Stomach (tissue), 9 donors: ENCODE data around the gene ASIC4. TPM values are rescaled to one million over a fixed set of nuclear protein-coding genes. Genes with fewer than 3 reads are reported as not detected.
A peak's percentile ranks its signal among the peaks of the same experiment; 100 is the strongest.

Source experiments
- DNase-seq, 2 donors: peaks; one replicate each; pipeline versions ENCODE4 v3.0.0 to v3.0.0-alpha.2; 2013 to 2019
- H3K27ac ChIP-seq, 5 donors: fragments of 200-600 bp in 4 of 5; sonication (generic) in 4 of 5; one replicate each; pipeline ENCODE4 v1.5.1; 2013 to 2019; ENCODE audit warnings: mild to moderate bottlenecking in 1 of 5, moderate library complexity in 1 of 5
- H3K27me3 ChIP-seq, 3 donors: fragments of 200-600 bp; sonication (generic); one replicate each; pipeline ENCODE4 v1.5.1; 2017 to 2019; ENCODE audit warnings: mixed run types in 1 of 3
- H3K36me3 ChIP-seq, 4 donors: fragments of 200-600 bp; sonication (generic); 1 replicate in 3 of 4; 2 replicates in 1 of 4; pipeline ENCODE4 v1.5.1; 2016 to 2019
- H3K4me1 ChIP-seq, 4 donors: fragments of 200-600 bp; sonication (generic); one replicate each; pipeline ENCODE4 v1.5.1; 2016 to 2019
- H3K4me3 ChIP-seq, 4 donors: fragments of 200-600 bp; sonication (generic) in 3 of 4; one replicate each; pipeline ENCODE4 v1.5.1; 2016 to 2019; ENCODE audit warnings: mild to moderate bottlenecking in 1 of 4
- H3K9me3 ChIP-seq, 4 donors: fragments of 200-600 bp; sonication (generic); one replicate each; pipeline ENCODE4 v1.5.1; 2016 to 2019
- EP300 ChIP-seq: sonication (generic); formaldehyde crosslinking; IDR thresholded peaks from one replicate; pipeline ENCODE4 v1.6.1; 2017; ENCODE audit warnings: antibody characterized with exemption
- POLR2A ChIP-seq, 4 donors: fragments of 450-650 bp; IDR thresholded peaks; one replicate each; pipeline ENCODE4 v1.6.1; 2016; ENCODE audit warnings: antibody characterized with exemption in 4 of 4, control low read depth in 2 of 4, mild to moderate bottlenecking in 1 of 4, moderate library complexity in 1 of 4
- POLR2AphosphoS5 ChIP-seq, 3 donors: sonication (generic); formaldehyde crosslinking; IDR thresholded peaks; one replicate each; pipeline ENCODE4 v1.6.1; 2016; ENCODE audit warnings: antibody characterized with exemption in 3 of 3
- WGBS, 5 donors: extraction: QIAGEN DNeasy Blood & Tissue Kit in 3 of 5; methylation state at CpG; one replicate each; pipeline versions ENCODE4 v1.1.5 to v1.1.7; 2013 to 2018; 5-methylcytosine and 5-hydroxymethylcytosine counted together
- intact Hi-C: fragments of 100-400 bp; cut with DNase I; formaldehyde crosslinking; loops from one replicate; pipeline ENCODE4 v1.15.1; 2023; ENCODE audit warnings: low total_unique reads
- polyA plus RNA-seq, 3 donors: library from polyadenylated mRNA; stranded (reverse); fragments of 200-250 nt; gene quantifications; one replicate each; pipeline ENCODE4 v1.2.3, GENCODE V29; 2013
- total RNA-seq, 5 donors: library from RNA; depleted of rRNA; stranded (reverse); fragments of >200 nt; gene quantifications; one replicate each; pipeline versions ENCODE4 v1.1.0 to v1.2.3, GENCODE V29; 2014 to 2016
- TF ChIP-seq, protein P1 (sequence below), 7 experiments: fragments of 450-650 bp in 4 of 7; fragments of 200-600 bp in 3 of 7; sonication (generic) in 3 of 7; IDR thresholded peaks; one replicate each; pipeline ENCODE4 v1.5.1; 2016 to 2019; ENCODE audit warnings: antibody characterized with exemption in 7 of 7, control low read depth in 2 of 7, mild to moderate bottlenecking in 1 of 7
- donor health status: healthy with polysubstance abuse.
- donor health status: Bipolar disorder and iron deficiency.
- donor health status: healthy.

ASIC4 gene
- total and polyA plus RNA-seq, 8 donors: 2.0 to 11.0 TPM; not detected in 6

DNA sequence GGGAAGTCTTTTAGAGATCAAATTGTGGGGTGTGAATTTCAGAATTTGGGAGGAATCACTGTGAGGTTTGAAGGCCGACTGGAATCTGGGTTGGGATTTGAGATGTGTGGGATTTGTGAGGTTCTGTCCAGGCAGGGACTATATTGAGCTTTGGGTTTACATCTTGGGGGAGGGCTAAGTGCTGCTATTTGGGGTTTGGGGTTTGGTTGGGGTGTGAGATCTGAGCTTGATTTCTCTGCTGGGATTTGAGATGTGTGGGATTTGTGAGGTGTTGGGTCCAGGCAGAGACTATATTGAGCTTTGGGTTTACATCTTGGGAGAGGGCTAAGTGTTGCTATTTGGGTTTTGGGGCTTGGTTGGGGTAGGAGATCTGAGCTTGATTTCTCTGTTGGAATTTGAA lies 14.7 kb upstream of the ASIC4 start:
- H3K27me3 ChIP-seq: peaks cover 0 to 33% (median 19%) of the 10 kb centered on the region in 3 donors
- peaks cover 21 to 56% (median 47%) of the 10 kb centered on the region in 4 donors for H3K4me1 ChIP-seq
- WGBS, 5 donors: 30 to 69% (median 61%) methylated on average over 1 of the region's 1 CpG
- H3K9me3 ChIP-seq: no peaks in the 10 kb centered on the region
- peaks cover 7 to 36% (median 33%) of the 10 kb centered on the region in 4 donors for H3K36me3 ChIP-seq
- peak overlapping the region in 2 of 5 donors; percentile 98 to 99 for H3K27ac ChIP-seq
- intact Hi-C loops: no loop called here
- no peak for DNase-seq
- TF ChIP-seq EP300 (no peak), POLR2A (IDR thresholded peaks at IDR 0.05) (no peak), POLR2AphosphoS5 (IDR thresholded peaks at IDR 0.05) (no peak)
- TF ChIP-seq, protein P1, sequence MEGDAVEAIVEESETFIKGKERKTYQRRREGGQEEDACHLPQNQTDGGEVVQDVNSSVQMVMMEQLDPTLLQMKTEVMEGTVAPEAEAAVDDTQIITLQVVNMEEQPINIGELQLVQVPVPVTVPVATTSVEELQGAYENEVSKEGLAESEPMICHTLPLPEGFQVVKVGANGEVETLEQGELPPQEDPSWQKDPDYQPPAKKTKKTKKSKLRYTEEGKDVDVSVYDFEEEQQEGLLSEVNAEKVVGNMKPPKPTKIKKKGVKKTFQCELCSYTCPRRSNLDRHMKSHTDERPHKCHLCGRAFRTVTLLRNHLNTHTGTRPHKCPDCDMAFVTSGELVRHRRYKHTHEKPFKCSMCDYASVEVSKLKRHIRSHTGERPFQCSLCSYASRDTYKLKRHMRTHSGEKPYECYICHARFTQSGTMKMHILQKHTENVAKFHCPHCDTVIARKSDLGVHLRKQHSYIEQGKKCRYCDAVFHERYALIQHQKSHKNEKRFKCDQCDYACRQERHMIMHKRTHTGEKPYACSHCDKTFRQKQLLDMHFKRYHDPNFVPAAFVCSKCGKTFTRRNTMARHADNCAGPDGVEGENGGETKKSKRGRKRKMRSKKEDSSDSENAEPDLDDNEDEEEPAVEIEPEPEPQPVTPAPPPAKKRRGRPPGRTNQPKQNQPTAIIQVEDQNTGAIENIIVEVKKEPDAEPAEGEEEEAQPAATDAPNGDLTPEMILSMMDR (IDR thresholded peaks at IDR 0.05): no peak
- H3K4me3 ChIP-seq: peak overlapping the region; percentile 67 to 76 (median 70)

DNA sequence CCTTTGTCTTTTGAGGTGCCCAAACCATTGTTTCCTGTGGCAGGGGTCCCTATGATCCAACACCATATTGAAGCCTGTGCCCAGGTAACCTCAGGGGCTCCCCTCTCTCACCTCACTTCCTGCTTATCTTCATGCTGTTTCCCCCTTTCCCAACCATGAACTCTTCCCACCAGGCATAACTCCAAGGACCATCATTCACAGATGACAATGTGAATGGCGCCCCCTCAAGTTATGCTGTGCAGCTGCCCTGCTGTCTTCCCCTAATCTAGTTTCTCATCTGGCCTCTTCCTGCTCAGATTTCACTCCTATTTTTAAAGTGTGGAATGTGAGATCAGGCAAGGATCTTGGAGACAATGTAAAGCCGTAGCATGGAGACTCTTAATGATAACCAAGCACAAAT lies 14.1 kb upstream of the ASIC4 start:
- 91 to 100% (median 95%) methylated on average over 2 of the region's 2 CpGs for WGBS, 5 donors
- Histone ChIP-seq H3K9me3 (no peaks in the 10 kb centered on the region), H3K27ac (no peak overlapping the region), H3K4me3 (peak overlapping the region in 1 of 4 donors; percentile 72), H3K36me3 (peaks cover 10 to 42% (median 38%) of the 10 kb centered on the region in 4 donors), H3K4me1 (peaks cover 21 to 50% (median 45%) of the 10 kb centered on the region in 4 donors), H3K27me3 (peaks cover 0 to 27% (median 19%) of the 10 kb centered on the region in 3 donors)
- intact Hi-C loops: no loop called here
- TF ChIP-seq, protein P1 (IDR thresholded peaks at IDR 0.05): no peak
- TF ChIP-seq POLR2A (IDR thresholded peaks at IDR 0.05): no peak
- TF ChIP-seq POLR2AphosphoS5 (IDR thresholded peaks at IDR 0.05): no peak
- no peak for TF ChIP-seq EP300
- no peak for DNase-seq

GRCh38 chr2:219501849-219502248 lies 12.4 kb upstream of the ASIC4 start:
- 90 to 97% (median 94%) methylated on average over 14 of the region's 14 CpGs for WGBS, 5 donors
- H3K36me3 ChIP-seq: peaks cover 28 to 59% (median 56%) of the 10 kb centered on the region in 4 donors
- intact Hi-C loops: no loop called here

DNA sequence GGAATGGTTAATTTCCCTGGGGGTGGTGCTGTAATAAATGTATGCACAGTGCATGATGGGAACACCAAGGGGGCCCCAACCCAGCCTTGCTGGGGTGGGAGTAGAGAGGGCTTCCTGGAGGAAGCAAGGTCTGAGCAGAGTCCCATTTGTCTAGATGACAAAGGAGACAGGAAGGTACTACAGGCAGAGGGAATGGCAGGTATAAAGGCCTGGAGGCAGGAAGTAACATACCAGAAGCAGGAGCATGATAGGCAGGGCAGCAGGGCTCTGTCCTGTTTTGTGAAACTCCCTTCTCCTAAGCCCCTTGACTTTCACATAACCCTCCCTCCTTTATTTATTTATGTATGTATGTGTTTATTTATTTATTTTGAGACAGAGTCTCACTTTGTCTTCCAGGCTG lies 11.7 kb upstream of the ASIC4 start:
- Histone ChIP-seq H3K27me3 (peaks cover 0 to 3% (median 0%) of the 10 kb centered on the region in 3 donors), H3K4me1 (peaks cover 9 to 27% (median 26%) of the 10 kb centered on the region in 4 donors), H3K9me3 (no peaks in the 10 kb centered on the region), H3K36me3 (peaks cover 30 to 67% (median 62%) of the 10 kb centered on the region in 4 donors), H3K27ac (no peak overlapping the region), H3K4me3 (no peak overlapping the region)
- intact Hi-C loops: no loop called here
- no peak for DNase-seq
- TF ChIP-seq, protein P1 (IDR thresholded peaks at IDR 0.05): no peak
- TF ChIP-seq EP300: no peak
- no peak for TF ChIP-seq POLR2AphosphoS5 (IDR thresholded peaks at IDR 0.05)
- no peak for TF ChIP-seq POLR2A (IDR thresholded peaks at IDR 0.05)

More at GRCh38 chr2:219501849-219502248, 12.4 kb upstream of the ASIC4 start:
- TF ChIP-seq EP300 (no peak), POLR2A (IDR thresholded peaks at IDR 0.05) (no peak)
- TF ChIP-seq, protein P1 (IDR thresholded peaks at IDR 0.05): no peak
- peaks cover 17 to 35% (median 34%) of the 10 kb centered on the region in 4 donors for H3K4me1 ChIP-seq
- H3K27me3 ChIP-seq: peaks cover 0 to 10% (median 6%) of the 10 kb centered on the region in 3 donors
- H3K4me3 ChIP-seq: no peak overlapping the region
- DNase-seq: no peak
- H3K27ac ChIP-seq: no peak overlapping the region
- no peaks in the 10 kb centered on the region for H3K9me3 ChIP-seq
